Hippocampal formation (tissue), 2 donors: ENCODE data around the gene PIGK.

Experiments
- DNase-seq, 2 donors: peaks; one replicate each; lab custom pipeline; 2025; lab: John Stamatoyannopoulos, UW

PIGK gene

DNA sequence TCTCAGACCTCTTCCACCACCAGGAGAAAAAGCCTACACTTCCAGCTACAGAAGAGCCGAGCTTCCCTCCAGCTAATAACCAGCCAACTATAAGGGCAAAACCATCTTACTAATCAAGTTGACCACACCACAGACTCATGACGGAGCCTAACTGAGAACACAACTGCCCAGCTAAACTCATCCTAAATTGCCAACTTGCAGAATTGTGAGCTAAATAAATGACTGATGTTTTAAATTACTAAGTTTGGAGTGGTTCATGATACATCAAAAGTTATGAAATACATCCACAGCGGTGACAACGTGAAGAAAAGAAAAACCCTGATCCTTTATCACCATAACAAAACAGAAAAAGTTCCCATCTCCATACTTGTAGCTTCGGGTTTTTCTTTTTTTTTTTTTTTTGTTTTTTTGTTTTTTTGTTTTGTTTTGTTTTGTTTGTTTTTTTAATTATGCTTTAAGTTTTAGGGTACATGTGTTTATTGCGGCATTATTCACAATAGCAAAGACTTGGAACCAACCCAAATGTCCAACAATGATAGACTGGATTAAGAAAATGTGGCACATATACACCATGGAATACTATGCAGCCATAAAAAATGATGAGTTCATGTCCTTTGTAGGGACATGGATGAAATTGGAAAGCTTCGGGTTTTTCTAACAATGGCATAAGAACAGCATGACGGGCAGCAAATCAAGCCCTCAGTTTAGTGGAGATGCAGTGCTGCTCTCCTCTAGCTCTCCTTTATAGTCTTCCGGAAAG, 122.6 kb downstream of the PIGK start:
- no peak for DNase-seq

DNA sequence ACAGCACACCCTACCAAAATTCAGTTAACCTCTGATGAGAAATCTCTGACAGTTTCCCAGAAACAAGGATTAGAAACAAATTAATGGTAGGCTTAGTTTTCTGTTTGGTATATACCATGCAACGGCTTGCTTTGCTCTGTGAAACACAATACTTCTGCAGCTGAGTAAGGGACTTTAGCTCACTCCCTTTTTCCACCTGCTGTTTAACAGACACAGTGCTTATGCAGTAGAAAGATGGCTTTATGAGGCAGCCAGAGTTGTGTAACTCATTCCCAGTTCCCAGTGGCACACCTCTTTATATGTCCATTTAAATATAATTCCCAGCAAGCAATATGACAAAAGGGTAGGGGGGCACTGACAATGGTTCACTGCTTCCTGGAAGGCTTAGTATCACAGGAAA, 124.0 kb downstream of the PIGK start:
- no peak for DNase-seq

DNA sequence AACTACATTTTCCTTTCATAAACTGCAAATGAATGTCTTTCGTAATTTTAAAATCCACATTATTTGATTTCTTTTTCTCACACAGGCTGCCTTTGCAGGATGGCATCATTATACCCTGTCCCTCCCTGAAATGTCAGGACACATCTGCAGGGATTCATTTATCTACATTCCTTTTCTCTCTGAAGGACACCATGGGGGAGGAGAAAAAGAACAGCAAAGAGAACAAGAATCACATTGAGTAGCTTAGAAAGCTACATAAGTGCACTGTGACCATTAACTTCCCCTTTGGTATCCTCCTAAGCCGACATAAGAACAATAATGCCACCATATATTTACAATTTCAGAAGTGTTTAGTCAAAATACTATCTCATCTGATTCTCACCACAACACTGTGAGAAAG, 129.5 kb downstream of the PIGK start:
- DNase-seq = no peak

DNA sequence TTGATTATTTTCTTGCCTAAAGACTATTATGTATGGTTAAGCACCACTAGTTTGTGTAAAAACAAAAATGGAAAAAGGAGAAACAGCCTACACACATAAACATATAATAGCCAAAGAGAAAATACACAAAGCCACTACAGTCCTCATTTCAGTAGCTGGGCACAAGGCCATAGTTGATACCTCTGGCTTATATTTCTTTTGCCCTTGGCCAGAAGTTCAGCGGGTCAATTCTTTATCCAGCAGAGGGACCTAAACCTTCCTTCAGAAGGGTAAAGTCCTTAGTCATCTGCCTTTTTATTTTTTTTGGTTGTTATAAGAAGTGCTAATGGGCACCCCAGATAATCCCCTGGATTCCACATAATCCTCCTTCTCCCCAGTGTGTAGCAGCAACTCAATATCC, 134.1 kb downstream of the PIGK start:
- no peak for DNase-seq

DNA sequence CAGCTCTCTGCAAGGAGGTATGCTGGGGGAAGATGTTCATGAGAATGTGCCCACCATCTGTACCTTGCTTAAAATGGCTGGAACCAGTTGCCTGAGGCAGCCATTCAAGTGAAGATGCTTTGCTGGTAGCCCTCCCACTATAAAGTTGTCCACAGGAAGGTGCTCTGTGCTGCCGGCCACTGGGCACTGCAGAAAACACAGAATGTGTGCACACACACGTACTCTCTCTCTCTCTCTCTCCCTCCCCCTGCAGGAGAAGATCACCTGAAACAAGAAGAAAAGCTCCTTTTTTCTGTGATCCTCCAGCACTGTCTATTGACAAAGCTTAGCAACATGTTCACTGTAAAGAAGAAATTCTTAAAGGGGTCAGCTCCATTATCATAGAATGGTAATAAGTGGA, 134.8 kb downstream of the PIGK start:
- DNase-seq = no peak

DNA sequence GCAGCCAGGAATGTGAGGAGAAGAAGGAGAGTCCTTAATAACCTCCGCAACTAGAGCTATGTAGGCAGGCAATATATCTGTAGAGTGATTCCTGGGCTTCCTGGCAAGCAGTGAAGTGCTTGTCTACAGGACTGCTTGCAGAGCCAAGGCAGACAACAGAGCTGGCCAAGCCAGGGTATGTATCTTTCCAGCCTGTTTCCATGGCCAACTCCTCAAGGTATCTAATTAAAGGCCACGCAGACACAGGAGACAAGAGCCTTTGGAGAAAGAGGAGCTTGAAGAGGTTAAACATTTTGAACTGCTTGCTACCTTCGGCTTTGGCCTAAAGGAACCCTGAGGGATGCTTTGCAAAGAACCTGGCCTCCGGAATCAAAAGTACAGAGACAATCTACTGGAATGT, 137.4 kb downstream of the PIGK start:
- DNase-seq = no peak

DNA sequence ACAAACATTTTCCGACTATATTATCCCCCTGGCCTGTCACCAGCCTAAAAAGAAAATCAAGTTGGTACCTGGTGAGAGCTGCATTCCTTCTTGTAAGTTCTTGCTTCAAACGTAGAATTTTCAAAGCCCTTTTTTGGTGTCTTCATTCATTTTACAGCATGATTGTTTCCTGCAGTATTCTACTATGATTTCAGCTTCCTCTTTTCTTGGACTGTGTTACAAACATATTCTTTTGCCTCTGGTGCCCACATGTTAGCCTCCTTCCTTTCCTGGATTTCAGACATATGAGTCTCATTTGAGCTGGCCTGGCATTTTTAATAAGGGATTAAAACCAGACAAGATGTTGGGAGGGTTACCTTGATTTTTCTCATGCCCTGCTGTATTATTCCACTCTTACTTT, 142.5 kb downstream of the PIGK start:
- no peak for DNase-seq

DNA sequence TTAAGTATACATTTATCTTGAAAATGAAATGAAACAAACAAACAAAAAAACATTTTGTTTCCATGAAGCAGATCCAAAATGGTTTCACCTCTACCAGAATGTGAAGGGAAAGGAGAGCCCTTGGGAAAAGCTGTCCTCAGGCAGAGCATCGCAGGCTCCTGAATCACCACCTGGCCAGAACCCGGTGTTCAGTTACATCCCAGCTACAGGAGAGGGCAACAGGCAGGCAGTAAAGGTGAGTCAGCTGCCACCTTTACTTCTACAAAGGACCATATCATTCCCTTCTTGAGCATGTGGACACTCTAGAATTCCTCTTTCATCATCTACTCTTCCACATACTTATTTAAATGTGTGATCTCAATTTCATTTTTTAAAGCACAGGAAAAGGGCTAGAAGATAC, 151.2 kb downstream of the PIGK start:
- no peak for DNase-seq

DNA sequence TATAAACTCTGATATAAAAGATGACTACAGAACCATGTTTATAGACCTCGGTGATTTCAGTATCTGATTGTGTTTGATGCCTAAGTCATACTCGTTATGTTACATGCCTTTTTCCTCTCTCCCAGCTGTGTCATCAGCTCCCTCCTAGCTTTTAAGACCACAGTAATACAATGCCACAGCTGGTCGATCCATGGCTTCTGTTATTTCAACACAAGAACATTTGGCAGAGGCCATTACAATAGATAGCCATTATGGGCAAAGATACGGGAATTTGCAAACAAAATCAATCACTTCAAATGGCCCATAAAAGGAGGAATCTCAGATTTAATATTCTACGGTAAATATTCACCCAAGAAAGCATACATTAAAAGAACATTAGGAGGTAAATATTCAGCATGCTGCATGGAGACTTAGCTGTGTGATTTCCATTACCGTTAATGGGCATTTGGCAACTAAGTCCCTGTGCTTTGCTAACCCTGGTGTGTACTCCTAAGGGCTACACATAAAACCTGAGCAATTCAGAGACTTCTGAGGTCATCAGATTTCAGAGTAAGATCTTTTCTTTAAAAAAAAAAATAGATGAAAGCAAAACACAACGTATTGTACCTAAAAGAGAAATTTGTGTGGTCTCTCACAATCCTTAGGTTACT, 153.4 kb downstream of the PIGK start:
- DNase-seq = no peak

DNA sequence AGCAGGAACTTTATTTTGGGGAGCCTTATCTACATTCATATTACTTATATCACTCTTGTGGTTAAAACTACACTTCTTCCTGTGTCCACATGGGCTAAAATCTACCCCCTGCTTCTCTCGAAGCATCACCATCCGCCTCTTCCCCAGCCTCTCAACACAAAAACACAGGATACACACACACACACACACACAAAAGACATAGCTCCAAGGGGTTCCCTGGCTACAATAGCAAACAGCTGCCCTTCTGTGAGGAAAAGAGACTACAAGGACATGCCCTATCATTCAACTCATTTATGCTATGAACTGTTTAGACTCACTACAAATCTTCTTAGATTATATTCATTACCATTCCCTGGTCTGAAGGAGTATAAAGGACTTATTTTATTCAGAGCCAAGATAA, 155.0 kb downstream of the PIGK start:
- DNase-seq = no peak

DNA sequence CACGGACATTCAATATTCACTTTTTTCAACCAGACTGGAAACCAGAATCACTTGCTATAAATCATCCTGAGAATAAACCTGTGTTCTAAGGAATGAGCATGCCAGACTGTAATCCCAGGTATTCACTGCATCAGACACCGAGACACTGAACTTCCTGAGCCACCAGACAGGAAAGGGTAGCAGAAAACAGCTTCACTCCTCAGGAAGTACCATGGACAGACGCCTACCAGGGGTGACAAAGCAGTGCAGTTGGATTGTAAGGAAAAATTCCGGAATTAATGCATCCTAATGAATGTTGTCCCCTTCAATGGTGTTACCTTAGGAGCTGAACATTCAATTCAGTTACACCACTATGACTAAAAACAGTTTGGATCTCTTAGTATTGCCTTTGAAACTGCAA, 156.1 kb downstream of the PIGK start:
- DNase-seq = no peak

DNA sequence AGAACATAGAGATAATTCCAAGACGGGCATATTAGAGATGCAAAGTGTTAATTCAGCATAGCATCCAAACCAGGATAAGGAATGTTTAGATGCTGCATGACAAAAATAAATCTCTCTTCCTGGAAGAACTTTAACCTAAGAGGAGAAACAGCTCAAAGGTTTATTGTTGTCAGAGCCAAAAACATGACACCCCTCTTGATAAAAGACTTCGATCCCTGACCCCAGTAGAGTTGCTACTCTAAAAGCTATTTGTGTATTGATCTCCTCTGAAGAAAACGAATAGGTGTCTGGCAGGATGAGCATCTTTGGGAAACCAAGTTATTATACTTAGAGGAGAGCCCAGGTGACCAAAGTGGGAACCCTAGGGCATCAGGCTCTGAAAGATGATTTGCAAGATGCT, 158.1 kb downstream of the PIGK start:
- no peak for DNase-seq

DNA sequence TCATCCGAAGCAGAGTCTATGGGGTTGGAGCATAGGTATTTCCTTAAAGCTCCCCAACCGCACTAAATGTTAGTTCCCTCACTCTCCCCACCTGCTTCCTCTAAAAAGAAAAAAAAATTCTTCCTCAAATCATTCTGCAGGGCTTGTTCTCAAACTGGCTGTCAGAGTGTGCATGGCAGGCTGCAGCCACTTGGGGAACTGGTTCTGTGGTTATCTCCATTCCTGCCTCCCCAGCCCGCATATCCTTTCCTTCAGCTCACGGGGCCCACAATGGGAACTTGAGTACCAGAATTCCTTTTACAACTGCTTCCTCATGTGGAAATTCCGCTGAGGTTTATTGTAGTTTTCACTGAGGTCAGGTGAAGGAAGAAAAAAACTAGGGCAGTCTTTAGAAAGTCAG, 159.2 kb downstream of the PIGK start:
- no peak for DNase-seq

DNA sequence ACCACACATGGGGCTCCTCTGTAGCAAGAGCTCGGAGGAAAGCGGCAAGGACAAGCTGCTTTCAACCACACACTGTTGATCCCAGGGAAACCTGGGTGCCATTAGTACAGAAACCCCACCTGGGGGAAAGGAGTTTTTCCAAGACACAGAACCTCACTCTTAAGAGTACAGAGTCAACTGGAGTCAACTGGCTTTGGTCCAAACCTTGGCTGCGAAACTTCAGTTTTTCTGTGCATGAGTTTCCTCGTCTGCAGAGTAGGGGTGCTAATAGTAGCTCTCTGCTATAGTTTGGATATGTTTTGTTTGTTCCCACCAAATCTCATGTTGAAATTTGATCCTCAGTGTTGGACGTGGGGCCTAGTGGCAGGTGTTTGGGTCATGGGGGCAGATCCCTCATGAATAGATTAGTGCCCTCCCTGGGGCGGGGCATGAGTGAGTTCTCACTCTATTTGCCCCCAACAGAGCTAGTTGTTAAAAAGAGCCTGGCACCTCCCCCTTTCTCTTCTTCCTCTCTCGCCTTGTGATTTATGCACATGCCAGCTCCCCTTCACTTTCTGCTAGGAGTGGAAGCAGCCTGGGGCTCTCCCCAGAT, 161.1 kb downstream of the PIGK start:
- DNase-seq = no peak

DNA sequence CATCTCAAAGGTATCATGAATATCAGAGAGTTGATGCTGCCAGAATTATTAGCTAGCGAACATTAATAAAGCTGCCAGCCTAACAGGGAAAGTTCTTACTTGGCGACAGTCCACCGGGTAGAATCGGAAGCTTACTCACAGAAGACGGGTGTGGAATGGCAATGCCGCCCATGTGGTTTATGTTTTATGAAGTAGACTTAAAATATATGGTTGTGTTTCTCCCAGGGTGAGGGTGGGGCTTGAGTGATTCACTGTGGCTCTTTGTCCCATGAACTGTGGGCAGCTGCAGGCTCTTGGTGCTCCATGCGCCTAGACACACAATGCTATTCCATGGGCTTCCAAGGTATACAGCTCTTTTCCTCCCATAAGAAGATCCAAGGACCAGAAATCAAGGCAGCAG, 162.7 kb downstream of the PIGK start:
- DNase-seq = no peak

DNA sequence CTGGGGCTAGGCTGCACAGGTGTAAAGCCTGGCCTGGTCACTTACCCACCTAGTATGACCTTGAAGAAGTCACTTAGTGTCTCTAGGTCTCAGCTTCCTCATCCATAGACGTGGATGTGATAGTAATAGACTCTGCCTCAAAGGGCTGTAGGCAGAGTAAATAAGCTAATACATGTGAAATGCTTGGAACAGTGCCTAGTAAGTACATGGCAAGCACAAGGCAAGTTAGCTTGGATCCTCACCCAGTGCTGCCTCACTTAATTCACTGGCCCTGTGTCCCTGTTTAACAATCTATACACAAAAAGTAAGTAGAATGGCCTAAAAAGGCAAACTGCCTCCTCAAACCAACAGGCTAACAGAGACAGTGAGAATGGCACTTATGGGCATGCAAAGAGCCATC, 167.8 kb downstream of the PIGK start:
- no peak for DNase-seq

DNA sequence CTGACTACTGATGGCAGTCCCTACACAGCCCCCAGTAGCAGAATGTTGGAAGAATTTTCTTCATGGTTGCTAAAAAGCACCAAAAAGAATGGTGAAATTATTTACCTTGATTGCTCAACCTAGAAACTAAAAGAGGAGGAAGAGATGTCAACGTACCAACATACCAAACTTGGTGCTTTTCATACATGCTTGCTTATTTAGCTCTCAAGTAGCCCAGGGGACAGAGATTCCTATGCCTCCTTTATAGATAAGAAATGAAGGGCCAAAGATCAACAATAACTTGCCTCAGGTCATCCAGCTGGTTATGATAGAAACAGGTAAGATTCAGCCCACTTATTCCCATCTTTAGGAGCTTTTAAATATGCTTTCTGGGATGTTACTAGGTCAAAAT, 170.6 kb downstream of the PIGK start:
- DNase-seq = no peak

DNA sequence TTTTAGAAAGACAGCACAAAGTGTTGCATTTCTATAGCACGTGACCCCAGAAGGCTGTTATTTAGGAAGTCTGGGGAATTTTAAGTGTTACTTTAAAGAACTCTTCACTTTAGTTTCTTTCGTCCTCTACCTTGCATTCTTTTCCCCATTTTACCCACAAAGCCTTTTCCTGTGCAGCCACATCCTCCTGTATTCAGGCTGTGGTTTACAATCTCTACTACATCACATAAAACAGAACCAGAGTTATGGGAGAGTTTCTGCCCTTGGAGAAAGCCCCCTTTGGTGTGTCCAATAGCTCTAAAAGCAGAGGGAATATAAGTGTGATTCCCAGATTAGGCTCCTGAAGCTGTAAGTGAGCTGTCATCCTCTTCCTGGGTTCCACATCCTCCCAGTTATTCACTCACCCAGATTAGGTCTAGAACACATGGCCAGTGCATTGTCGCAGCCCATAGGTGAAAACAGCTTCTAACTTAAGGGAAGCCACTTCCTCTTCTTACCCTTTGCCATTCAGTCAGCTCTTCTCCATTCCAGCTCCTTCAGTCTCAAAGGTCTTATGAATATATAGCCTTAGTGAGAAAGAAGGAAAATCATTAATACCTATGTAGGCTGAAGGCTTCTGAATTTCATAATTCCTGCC, 171.1 kb downstream of the PIGK start:
- no peak for DNase-seq

DNA sequence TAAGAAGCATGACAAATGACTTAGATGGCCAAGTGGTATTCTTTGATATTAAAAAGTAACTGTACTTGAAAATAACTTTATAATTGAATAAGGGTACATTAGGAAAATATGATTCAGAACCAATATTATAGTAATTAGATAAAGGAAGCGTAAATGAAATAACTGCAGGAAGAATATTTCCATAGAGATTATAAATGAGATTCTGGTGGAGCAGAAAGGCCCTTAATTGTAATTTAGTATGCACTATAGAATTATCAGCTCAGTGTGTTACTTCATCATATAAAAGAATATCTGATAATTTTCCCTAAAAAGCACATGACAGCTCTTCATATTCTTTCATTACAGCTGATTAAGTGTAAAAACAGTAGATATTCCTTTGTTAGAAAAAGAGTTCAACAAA, 171.7 kb downstream of the PIGK start:
- DNase-seq = no peak

DNA sequence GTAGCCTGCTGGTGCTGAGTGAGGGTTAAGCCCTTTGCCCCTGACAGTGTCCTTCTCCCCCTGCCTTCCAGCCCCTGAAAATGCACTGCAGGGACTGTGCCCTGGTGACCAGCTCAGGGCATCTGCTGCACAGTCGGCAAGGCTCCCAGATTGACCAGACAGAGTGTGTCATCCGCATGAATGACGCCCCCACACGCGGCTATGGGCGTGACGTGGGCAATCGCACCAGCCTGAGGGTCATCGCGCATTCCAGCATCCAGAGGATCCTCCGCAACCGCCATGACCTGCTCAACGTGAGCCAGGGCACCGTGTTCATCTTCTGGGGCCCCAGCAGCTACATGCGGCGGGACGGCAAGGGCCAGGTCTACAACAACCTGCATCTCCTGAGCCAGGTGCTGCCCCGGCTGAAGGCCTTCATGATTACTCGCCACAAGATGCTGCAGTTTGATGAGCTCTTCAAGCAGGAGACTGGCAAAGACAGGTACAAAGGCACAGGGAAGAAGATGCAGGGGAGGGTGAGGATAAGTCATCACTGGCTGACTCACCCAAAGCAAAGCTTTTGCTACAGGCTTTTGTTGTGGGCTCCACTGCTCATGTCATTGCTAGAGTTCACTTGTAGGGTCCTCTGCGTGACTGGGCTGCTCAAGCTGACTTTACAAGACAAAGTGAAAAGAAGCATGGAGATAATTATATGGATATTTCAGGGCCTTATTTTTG, 174.9 kb downstream of the PIGK start:
- DNase-seq = no peak

DNA sequence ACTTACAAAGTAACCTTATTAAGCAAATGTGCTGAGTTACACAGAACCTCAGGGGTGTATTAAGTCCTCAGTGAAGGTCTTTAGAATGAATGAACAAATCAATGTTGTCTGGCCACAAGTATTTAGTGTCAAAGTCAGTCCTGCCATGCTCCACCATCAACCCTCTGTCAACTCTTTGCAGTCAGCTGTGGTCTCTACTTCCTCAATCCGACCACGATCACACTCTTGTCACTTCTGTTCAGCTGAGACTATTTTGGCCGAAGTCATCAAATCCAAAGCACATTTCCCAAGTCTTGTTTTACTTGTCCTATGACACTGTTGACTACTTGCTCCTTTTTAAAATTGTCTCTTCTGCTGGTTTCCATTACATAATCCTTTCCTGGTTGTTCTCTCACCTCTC, 178.4 kb downstream of the PIGK start:
- no peak for DNase-seq

DNA sequence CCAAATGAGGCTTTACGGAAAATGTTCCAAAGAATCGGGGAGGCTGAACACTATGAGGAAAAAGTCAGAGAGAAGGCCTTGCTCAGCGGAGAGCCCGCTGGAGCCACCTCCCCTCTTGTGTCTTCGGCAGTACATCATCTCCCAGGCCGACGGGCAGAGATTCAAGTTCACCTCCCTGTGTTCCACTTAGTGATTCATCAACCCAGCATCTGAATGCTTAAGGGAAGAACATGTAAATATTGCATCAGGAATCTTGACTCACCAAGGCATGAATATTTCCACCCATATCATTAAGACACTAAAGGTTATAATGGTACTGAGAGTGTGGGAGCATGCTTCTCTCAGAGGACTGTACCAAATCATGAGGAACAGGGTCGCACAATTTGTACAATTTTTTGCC, 179.5 kb downstream of the PIGK start:
- DNase-seq = no peak

DNA sequence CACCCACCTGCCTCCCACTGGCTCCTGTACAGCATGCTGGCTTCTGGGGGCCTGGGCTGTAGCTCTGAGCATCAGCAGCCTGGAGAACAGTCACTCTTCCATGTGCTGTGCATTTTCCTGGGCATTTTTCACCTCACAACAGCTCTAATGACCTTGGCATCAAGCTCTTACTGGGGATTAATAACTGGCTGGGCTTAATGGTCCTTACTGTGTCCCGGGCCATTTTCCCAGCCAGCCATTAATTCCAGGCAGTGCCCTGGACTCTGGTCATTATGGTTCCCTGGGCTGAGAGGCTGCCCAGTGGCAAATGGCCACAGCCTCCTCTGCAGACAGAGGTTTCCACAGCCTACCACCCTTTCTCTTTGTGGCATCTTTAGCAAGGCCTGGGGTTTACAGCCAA, 180.1 kb downstream of the PIGK start:
- DNase-seq = no peak
